Vagina (tissue), 2 donors: ENCODE data around the gene KRT81.

Experiments
- POLR2A ChIP-seq, 2 donors: fragments of 450-650 bp; IDR thresholded peaks; one replicate each; pipeline ENCODE4 v1.6.1; 2017; ENCODE audit warnings: antibody characterized with exemption in 2 of 2, mild to moderate bottlenecking in 2 of 2, moderate library complexity in 2 of 2
- POLR2AphosphoS5 ChIP-seq, 2 donors: sonication (generic); formaldehyde crosslinking; IDR thresholded peaks; one replicate each; pipeline ENCODE4 v1.9.0; 2017; ENCODE audit warnings: antibody characterized with exemption in 2 of 2, mild to moderate bottlenecking in 2 of 2, low read depth in 1 of 2; ENCODE audit not compliant: insufficient read depth in 1 of 2
- TF ChIP-seq, protein P1 (sequence below), 3 experiments: fragments of 450-650 bp in 2 of 3; fragments of 200-600 bp in 1 of 3; sonication (generic) in 1 of 3; IDR thresholded peaks; one replicate each; pipeline ENCODE4 v1.5.1; 2017 to 2019; ENCODE audit warnings: antibody characterized with exemption in 3 of 3, mild to moderate bottlenecking in 2 of 3, moderate library complexity in 2 of 3

DNA sequence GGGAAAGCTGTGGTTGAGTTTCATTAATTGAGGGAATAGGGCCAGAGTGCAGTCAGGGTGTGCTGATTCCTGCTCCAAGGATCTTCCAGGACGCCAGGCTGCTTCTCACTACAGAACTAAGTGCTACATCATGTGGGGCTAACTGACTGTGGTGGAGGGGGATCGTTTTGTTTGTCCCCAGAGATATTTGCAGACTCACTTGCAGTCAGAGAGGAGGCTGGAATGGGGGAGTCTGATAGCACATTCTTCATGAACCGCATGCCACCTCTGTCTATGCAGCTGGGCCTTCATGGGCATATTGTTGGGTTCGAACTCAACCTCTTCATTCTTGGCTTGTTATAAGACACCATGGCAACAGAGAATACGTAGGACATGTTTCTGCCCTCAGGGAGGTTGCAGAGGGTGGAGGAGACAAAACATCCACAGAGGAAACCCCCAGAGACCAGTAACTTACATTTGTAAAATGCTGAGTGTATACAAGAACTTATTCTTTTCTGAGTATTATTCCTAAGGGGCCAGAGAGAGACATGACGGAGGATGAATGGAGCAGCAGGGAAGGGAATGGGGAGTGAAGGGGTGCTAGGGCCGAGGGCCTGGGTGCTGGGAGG is 45.3 kb downstream of the KRT81 start:
- TF ChIP-seq, protein P1, sequence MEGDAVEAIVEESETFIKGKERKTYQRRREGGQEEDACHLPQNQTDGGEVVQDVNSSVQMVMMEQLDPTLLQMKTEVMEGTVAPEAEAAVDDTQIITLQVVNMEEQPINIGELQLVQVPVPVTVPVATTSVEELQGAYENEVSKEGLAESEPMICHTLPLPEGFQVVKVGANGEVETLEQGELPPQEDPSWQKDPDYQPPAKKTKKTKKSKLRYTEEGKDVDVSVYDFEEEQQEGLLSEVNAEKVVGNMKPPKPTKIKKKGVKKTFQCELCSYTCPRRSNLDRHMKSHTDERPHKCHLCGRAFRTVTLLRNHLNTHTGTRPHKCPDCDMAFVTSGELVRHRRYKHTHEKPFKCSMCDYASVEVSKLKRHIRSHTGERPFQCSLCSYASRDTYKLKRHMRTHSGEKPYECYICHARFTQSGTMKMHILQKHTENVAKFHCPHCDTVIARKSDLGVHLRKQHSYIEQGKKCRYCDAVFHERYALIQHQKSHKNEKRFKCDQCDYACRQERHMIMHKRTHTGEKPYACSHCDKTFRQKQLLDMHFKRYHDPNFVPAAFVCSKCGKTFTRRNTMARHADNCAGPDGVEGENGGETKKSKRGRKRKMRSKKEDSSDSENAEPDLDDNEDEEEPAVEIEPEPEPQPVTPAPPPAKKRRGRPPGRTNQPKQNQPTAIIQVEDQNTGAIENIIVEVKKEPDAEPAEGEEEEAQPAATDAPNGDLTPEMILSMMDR (IDR thresholded peaks at IDR 0.05) = no peak
- no peak for TF ChIP-seq POLR2AphosphoS5 (IDR thresholded peaks at IDR 0.05; ENCODE audit: insufficient read depth in 1 of 2, low read depth in 1 of 2)
- no peak for TF ChIP-seq POLR2A (IDR thresholded peaks at IDR 0.05)
